ENCODE measurements around the gene MYOT. TPM values are rescaled to one million over a fixed set of nuclear protein-coding genes. Genes with fewer than 3 reads are reported as not detected.

The MYOT gene
- total RNA-seq, 1 donor from 2014 or later, result 29.6 TPM

DNA sequence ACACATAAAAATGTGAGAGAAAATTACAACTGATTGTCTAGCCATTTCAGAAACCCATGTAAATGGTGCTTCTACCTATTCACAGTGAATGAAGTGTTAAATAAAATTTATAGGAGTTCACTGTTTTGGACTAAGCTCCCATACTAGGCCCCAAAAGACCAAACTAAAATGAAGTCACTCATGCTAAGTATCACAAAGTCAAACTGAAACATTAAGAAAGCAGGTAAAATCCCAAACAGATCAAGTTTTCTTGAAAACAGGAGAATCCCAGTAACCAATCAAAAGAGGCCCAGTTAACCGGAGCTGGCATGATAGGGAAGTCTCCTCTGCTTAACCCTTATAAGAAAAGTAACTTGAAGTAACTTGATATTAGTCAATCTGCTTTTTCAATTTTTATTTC is 35.2 kb upstream of the MYOT start:
- DNase-seq, result no peak
- TF ChIP-seq, protein P1, sequence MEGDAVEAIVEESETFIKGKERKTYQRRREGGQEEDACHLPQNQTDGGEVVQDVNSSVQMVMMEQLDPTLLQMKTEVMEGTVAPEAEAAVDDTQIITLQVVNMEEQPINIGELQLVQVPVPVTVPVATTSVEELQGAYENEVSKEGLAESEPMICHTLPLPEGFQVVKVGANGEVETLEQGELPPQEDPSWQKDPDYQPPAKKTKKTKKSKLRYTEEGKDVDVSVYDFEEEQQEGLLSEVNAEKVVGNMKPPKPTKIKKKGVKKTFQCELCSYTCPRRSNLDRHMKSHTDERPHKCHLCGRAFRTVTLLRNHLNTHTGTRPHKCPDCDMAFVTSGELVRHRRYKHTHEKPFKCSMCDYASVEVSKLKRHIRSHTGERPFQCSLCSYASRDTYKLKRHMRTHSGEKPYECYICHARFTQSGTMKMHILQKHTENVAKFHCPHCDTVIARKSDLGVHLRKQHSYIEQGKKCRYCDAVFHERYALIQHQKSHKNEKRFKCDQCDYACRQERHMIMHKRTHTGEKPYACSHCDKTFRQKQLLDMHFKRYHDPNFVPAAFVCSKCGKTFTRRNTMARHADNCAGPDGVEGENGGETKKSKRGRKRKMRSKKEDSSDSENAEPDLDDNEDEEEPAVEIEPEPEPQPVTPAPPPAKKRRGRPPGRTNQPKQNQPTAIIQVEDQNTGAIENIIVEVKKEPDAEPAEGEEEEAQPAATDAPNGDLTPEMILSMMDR (IDR thresholded peaks at IDR 0.05; ENCODE audit: borderline replicate concordance), result no peak
- Histone ChIP-seq H3K4me1 (peaks cover 79% of the 10 kb centered on the region), H3K4me3 (no peak overlapping the region), H3K9me3 (replicated peaks) (no peaks in the 10 kb centered on the region), H3K36me3 (peaks cover 9% of the 10 kb centered on the region), H3K27me3 (ENCODE audit: low read depth) (no peaks in the 10 kb centered on the region), H3K27ac (replicated peaks) (peak overlapping the region; percentile 84)
- intact Hi-C loops (cut with micrococcal nuclease), result loop anchor here (10.0 kb wide), 1 partner anchor 52 kb away; the partner anchor contains the start of gene PKD2L2

DNA sequence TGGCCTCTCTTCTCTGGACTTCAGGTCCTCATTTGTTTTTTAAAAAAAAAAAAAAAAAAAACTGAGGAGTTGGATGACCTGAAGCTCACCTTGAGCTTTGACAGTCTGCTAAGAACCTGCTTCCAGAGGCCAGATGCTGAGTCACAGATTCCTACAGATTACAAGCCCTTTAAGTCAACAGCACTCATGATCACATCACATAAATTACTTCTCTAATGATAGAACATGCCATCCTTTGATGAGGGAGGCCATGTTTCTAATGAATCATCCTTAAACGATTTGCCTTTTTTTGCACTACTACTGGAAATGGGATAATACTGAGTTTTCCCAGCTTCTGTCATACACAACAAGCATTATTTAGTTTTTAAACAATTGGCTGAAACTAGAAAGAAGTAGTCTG is 34.2 kb upstream of the MYOT start:
- DNase-seq, result no peak
- TF ChIP-seq, protein P1 (IDR thresholded peaks at IDR 0.05; ENCODE audit: borderline replicate concordance), result no peak
- peaks cover 9% of the 10 kb centered on the region for H3K36me3 ChIP-seq
- H3K9me3 ChIP-seq (replicated peaks), result no peaks in the 10 kb centered on the region
- no peak overlapping the region for H3K4me3 ChIP-seq
- H3K4me1 ChIP-seq, result peaks cover 84% of the 10 kb centered on the region
- H3K27ac ChIP-seq (replicated peaks), result peak overlapping the region; percentile 84
- H3K27me3 ChIP-seq (ENCODE audit: low read depth), result no peaks in the 10 kb centered on the region
- intact Hi-C loops (cut with micrococcal nuclease), result loop anchor here (10.0 kb wide), 1 partner anchor 51 kb away; the partner anchor contains the start of gene PKD2L2

DNA sequence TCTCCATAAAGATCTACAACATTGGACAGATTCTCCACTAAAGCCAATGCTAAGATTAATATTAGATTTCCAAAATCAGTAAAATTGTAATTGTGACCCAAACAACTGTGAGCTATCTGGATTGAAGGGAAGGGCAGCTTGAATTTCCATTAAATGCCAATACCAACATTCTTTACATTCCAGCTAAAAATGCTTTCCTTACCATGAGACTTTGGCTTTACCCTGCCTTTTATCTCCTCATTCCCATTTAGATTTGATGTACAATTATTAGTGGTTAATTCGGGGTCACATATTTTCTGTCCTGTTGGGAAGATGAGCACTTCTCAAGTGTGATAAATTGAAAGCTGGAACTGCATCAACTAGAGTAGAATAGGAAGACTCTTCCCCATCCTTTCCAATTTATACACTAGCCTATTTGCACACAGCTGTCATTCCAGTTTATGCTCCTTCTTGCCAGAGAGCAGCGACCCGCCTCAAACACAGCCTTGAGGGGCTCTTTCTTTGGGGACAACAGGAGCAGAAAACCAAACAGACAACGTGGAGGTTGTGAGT is 33.1 kb upstream of the MYOT start:
- no peak overlapping the region for H3K4me3 ChIP-seq
- peak overlapping the region; percentile 84 for H3K27ac ChIP-seq (replicated peaks)
- intact Hi-C loops (cut with micrococcal nuclease), result loop anchor here (10.0 kb wide), 1 partner anchor 50 kb away; the partner anchor contains the start of gene PKD2L2
- H3K4me1 ChIP-seq, result peaks cover 93% of the 10 kb centered on the region
- DNase-seq, result no peak
- no peaks in the 10 kb centered on the region for H3K9me3 ChIP-seq (replicated peaks)
- TF ChIP-seq, protein P1 (IDR thresholded peaks at IDR 0.05; ENCODE audit: borderline replicate concordance), result no peak
- H3K36me3 ChIP-seq, result peaks cover 9% of the 10 kb centered on the region
- H3K27me3 ChIP-seq (ENCODE audit: low read depth), result no peaks in the 10 kb centered on the region

DNA sequence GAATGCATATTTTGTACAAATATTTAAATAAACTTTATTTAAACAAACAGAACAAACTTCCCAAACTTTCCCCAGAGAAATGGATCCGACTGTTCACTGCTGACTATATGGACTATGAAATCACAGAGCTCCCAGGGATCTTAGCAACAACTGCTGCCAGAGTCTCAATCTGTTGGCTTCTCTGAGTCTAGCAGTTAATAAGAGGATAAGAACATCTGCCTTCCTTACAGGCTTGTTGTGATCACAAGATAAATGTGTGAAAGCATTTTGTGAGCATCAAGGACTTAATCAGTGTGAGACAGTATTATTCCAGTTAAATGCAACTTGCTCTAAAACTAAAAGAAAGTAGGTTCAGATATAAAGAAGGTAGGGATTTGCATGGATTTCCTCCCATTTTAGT is 31.4 kb upstream of the MYOT start:
- DNase-seq, result no peak
- intact Hi-C loops (cut with micrococcal nuclease), result loop anchor here (10.0 kb wide), 1 partner anchor 49 kb away; the partner anchor contains the start of gene PKD2L2
- TF ChIP-seq, protein P1 (IDR thresholded peaks at IDR 0.05; ENCODE audit: borderline replicate concordance), result no peak

DNA sequence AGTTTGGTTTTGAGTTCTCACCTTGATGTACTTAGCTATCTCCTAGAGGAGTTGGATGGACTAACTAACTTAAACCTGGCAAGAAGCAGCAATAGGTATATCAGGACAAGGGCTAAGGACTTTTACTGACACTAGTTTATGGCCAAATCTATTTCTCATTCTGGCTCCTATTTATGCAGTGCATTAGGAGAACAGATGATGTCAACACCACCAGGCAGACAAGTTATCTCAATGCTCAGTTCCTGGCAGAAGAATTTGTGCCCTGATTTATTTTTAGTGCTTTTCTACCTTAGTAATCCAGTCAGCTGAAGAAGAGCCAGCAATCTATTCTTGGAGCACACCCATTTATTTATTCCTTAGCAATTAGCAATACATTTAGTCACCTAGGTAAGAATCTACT is 30.7 kb upstream of the MYOT start:
- H3K36me3 ChIP-seq, result peaks cover 9% of the 10 kb centered on the region
- no peaks in the 10 kb centered on the region for H3K9me3 ChIP-seq (replicated peaks)
- peak overlapping the region; percentile 4 for H3K4me3 ChIP-seq
- peak overlapping the region; percentile 84 for H3K27ac ChIP-seq (replicated peaks)
- no peaks in the 10 kb centered on the region for H3K27me3 ChIP-seq (ENCODE audit: low read depth)
- intact Hi-C loops (cut with micrococcal nuclease), result loop anchor here (10.0 kb wide), 1 partner anchor 48 kb away; the partner anchor contains the start of gene PKD2L2
- peaks cover 87% of the 10 kb centered on the region for H3K4me1 ChIP-seq
- no peak for DNase-seq
- TF ChIP-seq, protein P1 (IDR thresholded peaks at IDR 0.05; ENCODE audit: borderline replicate concordance), result no peak

More for the DNA sequence above, 31.4 kb upstream of the MYOT start:
- Histone ChIP-seq H3K9me3 (replicated peaks) (no peaks in the 10 kb centered on the region), H3K36me3 (peaks cover 9% of the 10 kb centered on the region), H3K4me1 (peaks cover 89% of the 10 kb centered on the region), H3K27me3 (ENCODE audit: low read depth) (no peaks in the 10 kb centered on the region), H3K27ac (replicated peaks) (peak overlapping the region; percentile 84), H3K4me3 (no peak overlapping the region)

Data from left ventricle myocardium inferior (tissue), 1 donor.